Kidney epithelial cell (primary cell): ENCODE measurements around the gene COL27A1. TPM values are rescaled to one million over a fixed set of nuclear protein-coding genes. Genes with fewer than 3 reads are reported as not detected.

Experiments
- DNase-seq: peaks from one replicate; pipeline ENCODE4 v3.0.0-alpha.2; 2010; ENCODE audit warnings: low read depth
- H3K27me3 ChIP-seq: 2 replicates; pipeline ENCODE4 v1.6.0; 2011; ENCODE audit warnings: low read length; ENCODE audit not compliant: control insufficient read depth, insufficient read depth
- H3K36me3 ChIP-seq: 2 replicates; pipeline ENCODE4 v1.5.1; 2011; ENCODE audit warnings: low read length; ENCODE audit not compliant: control insufficient read depth, insufficient read depth
- H3K4me3 ChIP-seq: 2 replicates; pipeline ENCODE4 v1.5.1; 2011; ENCODE audit warnings: low read depth, mild to moderate bottlenecking, control low read depth, low read length
- total RNA-seq: library from RNA; depleted of rRNA; stranded (reverse); fragments of >200 nt; gene quantifications from 2 replicates; pipeline ENCODE4 v1.2.3, GENCODE V29; 2015
- TF ChIP-seq, protein P1 (sequence below): IDR thresholded peaks from 2 replicates; pipeline ENCODE4 v1.5.1; 2011; ENCODE audit warnings: mild to moderate bottlenecking, moderate library complexity, low read length, control low read depth, inconsistent platforms; ENCODE audit not compliant: insufficient read depth, poor library complexity, severe bottlenecking

COL27A1 gene
- total RNA-seq, 1 donor from 2014 or later = 8.4 TPM

DNA sequence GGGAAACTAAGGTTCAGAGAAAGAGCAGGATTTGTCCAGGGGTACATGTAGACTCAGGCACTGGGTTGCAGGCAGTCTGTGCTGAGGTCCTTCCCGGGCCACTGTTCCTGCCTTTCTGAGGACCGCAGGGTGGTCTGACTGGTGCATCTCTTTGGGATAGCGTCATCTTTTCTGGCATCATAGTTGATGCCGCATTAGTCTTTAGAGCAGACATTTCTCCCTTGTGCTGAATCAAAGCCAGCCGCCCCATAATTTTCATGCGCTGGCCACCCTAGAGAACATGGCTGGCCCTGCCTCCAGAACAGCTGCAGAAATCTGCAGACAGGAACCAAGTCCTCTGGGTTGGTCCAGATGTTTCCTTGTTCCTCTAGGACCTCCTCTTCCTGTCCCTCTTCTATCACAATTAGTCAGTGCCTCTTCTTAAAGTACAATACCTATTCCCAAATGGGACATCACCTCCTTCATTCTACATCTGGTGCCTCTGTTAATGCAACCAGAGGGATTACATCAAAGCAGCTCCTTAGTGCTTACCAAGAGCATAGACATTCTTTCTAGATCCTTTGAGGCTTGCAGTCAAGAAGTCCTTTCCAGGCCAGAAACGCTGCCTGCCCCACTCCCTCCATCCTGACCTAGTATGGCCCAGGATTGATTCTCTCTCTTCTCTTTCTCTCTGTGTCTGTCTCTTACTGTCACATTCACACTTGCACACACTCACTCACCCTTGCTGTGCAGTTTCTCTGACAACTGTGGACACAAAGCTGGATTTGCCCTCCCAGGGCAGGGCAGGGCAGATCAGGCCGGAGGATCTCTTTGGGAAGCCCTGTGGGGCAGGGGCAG, 125.5 kb downstream of the COL27A1 start:
- peaks cover 1% of the 10 kb centered on the region for H3K36me3 ChIP-seq
- no peaks in the 10 kb centered on the region for H3K27me3 ChIP-seq
- H3K4me3 ChIP-seq = no peak overlapping the region
- no peak for DNase-seq
- TF ChIP-seq, protein P1, sequence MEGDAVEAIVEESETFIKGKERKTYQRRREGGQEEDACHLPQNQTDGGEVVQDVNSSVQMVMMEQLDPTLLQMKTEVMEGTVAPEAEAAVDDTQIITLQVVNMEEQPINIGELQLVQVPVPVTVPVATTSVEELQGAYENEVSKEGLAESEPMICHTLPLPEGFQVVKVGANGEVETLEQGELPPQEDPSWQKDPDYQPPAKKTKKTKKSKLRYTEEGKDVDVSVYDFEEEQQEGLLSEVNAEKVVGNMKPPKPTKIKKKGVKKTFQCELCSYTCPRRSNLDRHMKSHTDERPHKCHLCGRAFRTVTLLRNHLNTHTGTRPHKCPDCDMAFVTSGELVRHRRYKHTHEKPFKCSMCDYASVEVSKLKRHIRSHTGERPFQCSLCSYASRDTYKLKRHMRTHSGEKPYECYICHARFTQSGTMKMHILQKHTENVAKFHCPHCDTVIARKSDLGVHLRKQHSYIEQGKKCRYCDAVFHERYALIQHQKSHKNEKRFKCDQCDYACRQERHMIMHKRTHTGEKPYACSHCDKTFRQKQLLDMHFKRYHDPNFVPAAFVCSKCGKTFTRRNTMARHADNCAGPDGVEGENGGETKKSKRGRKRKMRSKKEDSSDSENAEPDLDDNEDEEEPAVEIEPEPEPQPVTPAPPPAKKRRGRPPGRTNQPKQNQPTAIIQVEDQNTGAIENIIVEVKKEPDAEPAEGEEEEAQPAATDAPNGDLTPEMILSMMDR = no peak

DNA sequence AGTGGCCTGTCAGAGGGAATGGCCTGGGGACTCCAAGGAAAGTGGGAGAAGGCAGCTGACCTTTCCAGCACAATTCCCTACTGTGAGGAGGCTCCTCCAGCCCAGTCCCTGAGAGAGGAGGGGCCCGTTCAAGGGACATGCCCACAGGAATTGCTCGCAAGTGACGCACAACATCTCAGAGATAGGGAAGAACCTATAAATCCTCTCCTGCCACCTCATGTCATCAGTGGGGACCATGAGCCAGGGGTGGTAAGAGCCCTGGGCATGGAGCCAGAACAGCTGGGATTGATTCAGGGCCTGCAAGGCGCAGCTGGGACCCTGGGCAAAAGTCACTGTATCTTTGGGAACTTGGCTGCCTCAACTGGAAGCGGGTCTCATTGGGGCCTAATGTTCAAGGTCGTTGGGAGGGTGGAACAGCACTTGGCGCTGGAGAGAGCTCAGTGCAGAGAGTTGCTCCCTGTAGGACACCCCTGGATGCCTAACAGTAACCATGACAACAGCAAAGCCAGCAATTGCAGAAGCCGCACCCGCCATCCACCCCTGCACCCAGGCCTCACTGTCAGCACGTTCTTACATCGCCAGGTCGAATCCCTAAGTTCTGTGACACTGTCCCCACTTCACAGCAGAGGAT, 126.3 kb downstream of the COL27A1 start:
- no peak for DNase-seq

DNA sequence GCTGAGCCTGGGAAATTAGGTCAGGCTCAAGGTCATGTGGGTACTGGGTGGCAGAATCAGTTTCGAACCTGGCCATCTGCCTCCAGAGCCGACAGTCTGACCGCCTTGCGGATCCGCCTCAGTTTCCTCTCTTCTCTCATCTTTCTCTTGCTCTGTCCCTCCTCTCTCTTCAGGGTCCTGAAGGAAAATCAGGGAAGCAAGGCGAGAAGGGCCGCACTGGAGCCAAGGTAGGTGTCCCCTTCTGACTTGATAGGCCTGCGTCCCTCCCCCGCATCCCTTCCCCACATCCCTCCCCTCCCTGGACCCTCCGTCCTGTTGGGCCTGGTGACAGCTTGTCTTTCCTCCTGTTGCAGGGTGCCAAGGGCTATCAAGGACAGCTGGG, 126.8 kb downstream of the COL27A1 start:
- Histone ChIP-seq H3K4me3 (no peak overlapping the region), H3K27me3 (no peaks in the 10 kb centered on the region), H3K36me3 (peaks cover 1% of the 10 kb centered on the region)
- TF ChIP-seq, protein P1 = no peak
- DNase-seq = no peak

More for the DNA sequence above, 126.3 kb downstream of the COL27A1 start:
- no peak overlapping the region for H3K4me3 ChIP-seq
- TF ChIP-seq, protein P1 = no peak
- peaks cover 1% of the 10 kb centered on the region for H3K36me3 ChIP-seq
- H3K27me3 ChIP-seq = no peaks in the 10 kb centered on the region

DNA sequence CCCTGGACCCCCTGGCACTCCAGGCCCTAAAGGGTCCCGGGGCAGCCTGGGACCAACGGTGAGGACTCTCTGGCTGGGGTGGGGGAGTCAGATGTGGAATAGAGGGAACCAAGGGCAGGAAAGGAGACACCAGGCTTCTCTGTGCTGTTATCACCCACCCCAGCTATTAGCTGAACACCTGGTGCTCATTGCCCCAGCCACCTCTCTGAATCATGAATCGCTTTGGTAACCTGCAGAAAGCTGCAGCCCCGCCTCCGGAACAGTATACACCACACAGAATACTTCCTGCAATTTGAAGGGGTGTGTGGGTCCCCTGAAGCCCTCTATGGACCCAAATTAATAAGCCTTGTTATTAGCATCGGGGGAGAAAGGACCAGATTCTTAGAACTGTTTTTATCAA, 127.2 kb downstream of the COL27A1 start:
- Histone ChIP-seq H3K36me3 (peaks cover 1% of the 10 kb centered on the region), H3K4me3 (no peak overlapping the region), H3K27me3 (no peaks in the 10 kb centered on the region)
- TF ChIP-seq, protein P1 = no peak
- no peak for DNase-seq

DNA sequence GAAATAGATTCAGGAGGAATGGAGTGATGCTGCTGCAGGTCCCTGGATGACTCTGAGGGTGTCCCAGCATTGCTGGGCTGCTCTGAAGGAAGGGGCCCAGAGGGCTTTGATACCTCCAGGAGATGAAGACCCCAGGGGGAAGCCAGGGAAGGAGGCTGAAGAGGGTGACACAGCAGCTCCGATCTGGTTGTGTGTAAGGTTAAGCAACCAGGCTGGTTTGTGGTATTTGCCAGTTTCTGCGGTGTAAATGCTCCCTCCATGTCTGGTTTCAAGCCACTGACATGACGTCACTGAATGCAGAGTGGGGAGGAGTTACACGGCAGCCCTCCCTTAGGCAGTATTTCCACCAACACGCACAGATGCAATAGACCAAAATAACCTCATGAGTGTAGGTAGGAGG, 127.6 kb downstream of the COL27A1 start:
- TF ChIP-seq, protein P1 = no peak
- peaks cover 1% of the 10 kb centered on the region for H3K36me3 ChIP-seq
- no peaks in the 10 kb centered on the region for H3K27me3 ChIP-seq
- no peak overlapping the region for H3K4me3 ChIP-seq
- DNase-seq = peak; percentile 49
